HG02610 (cell line): ENCODE results near the gene MTCL3.
"Not testable (repeated sequence)": the region's sequence is repeated elsewhere in the genome, so short reads cannot be mapped to it uniquely, and the experiment has no call there.

Experiments
- ATAC-seq: cut with Tn5 transposase; IDR thresholded peaks from one replicate; pipeline ENCODE4 v1.9.1; 2021; ENCODE audit warnings: mild to moderate bottlenecking, moderate library complexity; ENCODE audit not compliant: unreplicated experiment

Gene MTCL3

DNA sequence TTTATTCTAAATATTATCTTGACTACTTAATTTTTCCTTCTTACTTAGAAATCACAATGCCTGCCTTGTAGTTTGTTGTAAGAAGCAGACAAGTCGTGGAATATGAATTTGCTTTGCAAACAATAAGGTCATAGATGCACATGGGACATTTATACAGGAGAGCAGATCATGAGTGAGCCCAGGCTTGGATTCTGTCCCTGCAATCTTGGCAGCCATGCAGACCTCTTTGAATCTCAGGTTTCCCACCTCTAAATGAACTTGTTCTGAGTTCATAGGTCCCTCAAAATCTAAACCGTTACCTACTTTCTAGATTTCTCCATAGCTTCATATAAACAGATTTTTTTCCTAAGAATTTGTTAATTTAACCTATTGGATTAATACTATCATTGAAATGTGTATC lies 79.4 kb downstream of the MTCL3 start:
- ATAC-seq = no peak

DNA sequence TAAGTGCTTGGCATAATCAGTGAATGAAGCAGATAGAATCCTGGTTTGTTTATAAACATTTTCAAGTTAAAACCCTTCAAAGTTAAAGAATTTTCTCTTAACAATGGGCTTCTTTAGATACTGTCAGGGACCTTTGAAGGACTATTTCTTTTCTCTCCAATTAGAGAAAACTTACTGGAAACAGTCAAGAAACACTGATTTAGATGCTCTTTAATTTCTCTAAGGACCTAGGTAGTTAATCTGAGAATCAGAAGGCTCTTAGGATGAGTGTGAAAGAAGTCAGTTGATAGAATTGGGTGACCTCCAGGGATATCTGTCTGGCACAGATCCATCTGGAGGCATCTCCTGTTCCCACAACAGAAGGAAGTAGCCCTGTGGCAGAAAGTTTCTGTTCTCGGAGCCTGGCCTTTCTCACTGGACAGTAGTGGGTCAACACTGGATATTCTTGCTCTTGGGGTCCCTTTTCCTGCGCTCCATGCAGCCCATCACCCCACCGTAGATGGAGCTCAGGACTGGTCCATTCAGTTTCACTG lies 82.5 kb downstream of the MTCL3 start:
- ATAC-seq = no peak

DNA sequence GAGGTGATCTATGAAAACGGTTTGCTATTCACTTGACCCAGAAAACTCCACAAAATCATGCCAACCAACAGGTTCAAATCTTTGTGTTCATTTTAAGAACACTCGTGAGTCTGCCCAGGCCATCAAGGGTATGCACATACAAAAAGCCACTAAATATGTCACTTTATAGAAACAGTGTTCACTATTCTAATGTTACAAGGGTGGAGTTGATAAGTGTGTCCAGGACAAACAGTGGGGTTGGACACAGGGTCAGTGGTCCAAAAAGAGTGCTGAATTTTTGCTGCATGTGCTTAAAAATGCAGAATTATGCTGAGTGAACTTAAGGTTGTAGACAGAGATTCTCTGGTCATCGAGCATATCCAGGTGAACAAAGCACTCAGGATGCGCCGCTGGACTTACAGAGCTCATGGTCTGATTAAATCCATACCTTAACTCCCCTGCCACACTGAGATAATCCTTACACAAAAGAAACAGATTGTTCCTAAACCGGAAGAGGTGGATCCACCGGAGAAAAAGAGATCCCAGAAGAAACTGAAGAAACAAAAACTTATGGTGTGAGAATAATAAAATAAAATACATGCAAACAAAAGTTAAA lies 83.4 kb downstream of the MTCL3 start:
- ATAC-seq = no peak

DNA sequence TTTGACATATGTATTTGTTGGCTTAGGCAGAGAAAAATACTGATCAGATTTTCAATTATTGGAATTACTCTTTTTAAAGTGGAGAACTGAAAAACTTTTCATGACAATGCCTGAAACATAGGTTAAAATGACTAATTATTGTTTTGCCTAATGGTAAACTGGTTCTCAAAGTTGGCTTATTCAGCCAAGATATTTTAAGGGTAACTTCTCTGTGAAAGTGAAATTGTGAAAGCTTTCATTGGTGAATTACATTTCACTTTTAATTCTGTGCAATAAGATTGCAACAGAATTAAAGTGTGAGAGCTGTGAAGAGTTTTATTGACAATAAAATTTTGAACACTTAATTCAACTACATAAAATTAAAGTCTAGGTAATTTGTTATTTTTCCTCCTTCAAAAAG lies 84.5 kb downstream of the MTCL3 start:
- no peak for ATAC-seq

DNA sequence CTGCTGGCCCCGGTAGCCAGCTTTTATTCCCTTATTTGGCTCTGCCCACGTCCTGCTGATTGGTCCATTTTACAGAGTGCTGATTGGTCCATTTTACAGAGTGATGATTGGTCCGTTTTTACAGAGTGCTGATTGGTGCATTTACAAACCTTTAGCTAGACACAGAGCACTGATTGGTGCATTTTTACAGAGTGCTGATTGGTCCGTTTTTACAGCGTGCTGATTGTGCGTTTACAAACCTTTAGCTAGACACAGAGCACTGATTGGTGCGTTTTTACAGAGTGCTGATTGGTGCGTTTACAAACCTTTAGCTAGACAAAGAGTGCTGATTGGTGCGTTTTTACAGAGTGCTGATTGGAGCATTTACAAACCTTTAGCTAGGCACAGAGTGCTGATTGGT lies 90.6 kb downstream of the MTCL3 start:
- not testable (repeated sequence) for ATAC-seq

DNA sequence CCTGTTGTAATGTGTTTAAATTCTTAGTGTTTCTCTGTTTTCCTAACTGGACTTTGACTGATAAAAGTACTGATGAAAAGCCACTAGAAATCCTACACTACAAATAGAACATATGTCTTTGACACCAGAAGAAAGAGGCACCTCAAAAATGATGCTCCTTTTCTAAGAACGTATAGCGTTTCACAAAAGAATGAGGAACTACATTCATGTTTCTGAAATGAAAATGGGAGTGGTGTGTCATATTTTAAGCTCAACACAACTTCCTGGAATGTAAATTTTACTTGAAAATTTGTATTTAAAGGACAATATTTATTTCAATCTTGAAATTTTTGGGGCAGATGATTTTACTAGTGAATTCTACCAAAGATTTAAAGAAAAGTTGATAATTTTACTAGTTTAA lies 95.2 kb downstream of the MTCL3 start:
- ATAC-seq = no peak
